GM21619 (cell line): ENCODE data around the gene NBPF20.
"Not testable (repeated sequence)": the region's sequence is repeated elsewhere in the genome, so short reads cannot be mapped to it uniquely, and the experiment has no call there.

Source experiments
- ATAC-seq: cut with Tn5 transposase; IDR thresholded peaks from one replicate; pipeline ENCODE4 v1.9.1; 2021; ENCODE audit not compliant: unreplicated experiment

Gene NBPF20, protein sequence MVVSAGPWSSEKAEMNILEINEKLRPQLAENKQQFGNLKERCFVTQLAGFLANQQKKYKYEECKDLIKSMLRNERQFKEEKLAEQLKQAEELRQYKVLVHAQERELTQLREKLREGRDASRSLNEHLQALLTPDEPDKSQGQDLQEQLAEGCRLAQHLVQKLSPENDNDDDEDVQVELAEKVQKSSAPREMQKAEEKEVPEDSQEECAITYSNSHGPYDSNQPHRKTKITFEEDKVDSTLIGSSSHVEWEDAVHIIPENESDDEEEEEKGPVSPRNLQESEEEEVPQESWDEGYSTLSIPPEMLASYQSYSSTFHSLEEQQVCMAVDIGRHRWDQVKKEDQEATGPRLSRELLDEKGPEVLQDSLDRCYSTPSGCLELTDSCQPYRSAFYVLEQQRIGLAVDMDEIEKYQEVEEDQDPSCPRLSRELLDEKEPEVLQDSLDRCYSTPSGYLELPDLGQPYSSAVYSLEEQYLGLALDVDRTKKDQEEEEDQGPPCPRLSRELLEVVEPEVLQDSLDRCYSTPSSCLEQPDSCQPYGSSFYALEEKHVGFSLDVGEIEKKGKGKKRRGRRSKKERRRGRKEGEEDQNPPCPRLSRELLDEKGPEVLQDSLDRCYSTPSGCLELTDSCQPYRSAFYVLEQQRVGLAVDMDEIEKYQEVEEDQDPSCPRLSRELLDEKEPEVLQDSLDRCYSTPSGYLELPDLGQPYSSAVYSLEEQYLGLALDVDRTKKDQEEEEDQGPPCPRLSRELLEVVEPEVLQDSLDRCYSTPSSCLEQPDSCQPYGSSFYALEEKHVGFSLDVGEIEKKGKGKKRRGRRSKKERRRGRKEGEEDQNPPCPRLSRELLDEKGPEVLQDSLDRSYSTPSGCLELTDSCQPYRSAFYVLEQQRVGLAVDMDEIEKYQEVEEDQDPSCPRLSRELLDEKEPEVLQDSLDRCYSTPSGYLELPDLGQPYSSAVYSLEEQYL (N-terminal part only)

DNA sequence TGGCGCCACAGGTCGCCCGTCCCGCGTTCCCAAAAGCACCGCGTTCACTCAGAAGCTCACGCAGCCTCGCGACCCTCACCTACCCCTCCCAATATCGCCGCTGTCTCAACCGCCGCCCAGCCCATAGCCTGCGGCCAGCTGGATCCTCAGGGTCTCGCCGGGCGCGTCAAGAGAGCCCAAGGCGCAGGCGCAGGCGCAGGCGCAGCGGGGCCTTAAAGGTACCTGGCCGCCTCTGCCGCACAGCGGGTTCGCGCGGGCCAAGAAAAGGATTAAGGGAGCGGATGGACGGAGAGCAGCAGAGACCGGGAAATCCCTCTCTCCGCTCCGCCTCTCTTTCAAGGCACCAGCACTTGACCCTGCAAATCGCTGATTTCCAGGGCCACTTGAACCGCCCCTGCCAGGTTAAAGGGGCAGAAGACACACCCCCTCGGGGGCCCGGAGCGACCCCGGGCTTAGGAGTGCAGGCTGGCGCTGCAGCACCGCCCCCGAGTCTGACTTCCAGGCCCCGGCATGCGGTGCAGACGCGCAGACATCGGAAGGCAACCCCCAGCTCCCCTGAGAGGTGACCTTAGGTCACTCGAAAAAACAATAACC is at the start of gene NBPF20:
NBPF20 (minus strand) TSS at position 168 of the 594 bp plus-strand sequence. CDS start 20,331 bp downstream, outside the sequence.
- peak; percentile 99 for ATAC-seq

DNA sequence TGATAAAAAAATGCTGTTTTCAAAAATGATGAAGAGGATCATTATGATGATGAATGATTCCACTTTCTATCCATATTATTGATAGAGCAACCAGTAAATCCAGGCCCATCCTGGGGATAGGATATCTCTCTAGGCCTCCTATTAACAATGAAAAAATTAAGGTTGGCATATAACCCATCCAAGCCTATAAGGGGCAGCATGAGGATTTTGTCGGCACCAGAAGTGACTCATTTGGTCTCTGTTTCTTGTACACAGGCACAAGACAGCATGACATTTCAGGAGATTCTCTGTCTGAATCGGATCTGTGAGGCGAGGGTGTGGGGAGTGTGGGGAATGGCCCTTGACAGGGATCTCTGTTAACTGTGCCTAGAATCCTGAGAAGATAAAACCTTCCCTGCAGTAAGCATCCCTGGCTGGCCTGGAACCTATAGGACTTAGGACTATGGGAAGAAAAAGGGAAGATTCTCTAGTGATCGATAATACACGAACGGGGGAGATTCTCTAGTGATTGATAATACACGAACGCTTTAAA is 49.5 kb upstream of the NBPF20 start:
- ATAC-seq, result not testable (repeated sequence)

DNA sequence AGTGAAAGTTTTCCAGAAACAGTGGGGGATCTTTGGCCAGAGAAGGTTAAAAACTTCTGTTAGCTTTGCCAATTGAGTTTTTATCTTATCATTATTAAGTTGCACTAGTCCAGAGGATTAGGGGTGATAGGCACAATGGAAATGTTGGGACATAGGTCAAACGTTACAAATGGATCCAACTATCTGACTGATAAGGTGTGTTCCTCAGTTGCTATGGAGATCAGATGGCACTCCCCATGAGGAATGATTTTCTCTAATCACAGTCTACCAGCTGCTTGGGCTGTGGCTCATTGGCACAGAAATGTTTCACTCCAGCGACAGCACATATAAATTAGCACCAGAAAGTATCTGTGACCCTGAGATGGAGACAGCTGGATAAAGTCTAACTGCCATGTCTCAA is 47.3 kb upstream of the NBPF20 start:
- ATAC-seq, result not testable (repeated sequence)

DNA sequence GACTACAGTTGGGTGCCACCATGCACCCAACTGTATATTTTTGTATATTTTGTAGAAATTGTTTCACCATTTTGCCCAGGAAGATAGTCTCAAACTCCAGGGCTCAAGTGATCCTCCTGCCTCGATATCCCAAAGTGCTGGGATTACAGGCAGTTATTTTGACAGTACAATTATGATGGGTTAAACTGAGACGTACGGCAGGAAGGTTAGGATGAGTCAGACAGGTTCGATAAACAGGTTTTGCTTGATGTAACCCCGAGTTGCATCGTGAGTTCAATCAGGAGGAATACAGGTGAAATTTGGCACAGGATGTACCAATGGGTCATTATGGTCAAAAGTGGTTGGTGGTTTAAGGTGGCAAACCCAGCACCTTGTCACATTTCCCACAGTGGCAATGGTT is 46.0 kb upstream of the NBPF20 start:
- not testable (repeated sequence) for ATAC-seq

DNA sequence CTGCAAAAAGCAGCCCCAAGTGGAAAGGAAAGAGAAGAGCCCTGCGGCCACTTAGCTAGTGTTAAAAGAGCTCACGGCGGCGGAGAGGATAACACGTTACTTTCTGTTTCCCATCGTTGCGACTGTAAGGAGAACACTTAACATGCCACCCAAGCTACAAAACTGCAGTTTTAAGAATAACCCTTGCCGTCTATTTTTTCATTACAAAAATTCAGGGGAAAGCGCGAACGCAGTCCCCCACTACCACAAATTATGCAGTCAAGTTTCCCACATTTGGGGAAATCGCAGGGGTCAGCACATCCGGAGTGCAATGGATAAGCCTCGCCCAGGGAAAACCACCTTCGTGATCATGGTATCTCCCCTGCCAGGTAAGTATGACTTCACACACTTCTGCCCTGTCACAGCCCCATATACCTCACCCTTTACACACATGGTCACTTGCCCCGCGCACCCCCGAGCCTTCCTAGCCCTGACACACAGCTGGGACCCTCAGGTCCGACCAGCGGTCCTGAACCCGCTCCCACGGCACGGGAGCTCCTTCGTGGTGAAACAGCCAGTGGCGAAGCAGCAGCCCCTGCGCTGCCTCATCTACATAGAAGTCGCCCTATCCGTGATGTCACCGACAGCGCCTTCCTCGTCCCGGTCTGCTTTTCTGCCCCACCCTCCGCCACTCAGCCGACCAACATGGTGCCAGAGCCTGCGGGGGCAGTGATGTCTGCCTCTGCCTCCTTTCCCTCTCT is 40.2 kb upstream of the NBPF20 start:
- ATAC-seq, result peak; percentile 91

DNA sequence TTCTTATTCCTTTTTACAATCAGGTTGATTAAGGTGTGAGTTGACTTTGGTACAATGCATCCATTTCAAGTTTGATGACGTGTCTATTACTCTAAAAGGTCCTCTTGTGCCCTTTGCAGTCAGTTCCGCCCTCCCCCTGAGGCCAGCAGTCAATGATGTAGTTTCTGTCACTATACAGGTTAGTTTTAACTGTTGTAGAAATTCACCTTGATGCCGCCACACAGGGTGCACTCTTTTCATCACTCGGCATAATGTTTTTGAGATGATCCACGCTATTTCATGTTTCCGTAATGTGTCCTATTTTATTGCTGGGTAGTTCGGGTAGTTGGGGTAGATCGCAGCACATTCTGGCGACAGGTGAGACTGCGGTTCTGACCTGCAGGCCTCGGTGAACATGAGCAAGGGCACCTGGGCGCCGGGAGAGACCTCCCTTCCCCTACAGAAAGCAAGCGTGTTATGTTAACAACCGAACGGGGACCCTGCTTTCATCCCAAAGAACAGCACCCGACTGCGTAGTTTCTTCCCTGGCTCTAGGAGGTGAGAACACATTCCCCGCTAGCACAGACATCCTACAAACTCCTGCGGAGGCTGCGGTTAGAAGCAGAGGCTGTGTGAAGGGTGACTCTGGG is 39.4 kb upstream of the NBPF20 start:
- not testable (repeated sequence) for ATAC-seq

DNA sequence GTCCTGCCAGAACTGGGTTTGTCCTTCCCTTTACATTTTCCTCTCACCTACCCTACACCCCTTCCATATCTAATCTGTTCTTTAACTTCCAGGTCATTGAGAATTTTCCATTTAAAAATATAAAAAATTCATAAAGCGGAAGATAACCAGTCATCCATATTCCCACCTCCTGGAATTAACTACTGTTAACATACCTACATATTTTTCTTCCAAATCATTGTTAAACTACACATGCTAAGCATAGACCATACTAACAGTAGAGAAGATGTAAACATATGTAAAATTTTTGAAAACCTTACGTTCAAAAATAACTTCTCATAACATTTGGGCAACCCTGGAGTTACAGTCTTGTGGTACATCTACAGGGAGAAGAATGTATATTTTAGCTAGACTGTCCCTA is 38.6 kb upstream of the NBPF20 start:
- ATAC-seq, result not testable (repeated sequence)

DNA sequence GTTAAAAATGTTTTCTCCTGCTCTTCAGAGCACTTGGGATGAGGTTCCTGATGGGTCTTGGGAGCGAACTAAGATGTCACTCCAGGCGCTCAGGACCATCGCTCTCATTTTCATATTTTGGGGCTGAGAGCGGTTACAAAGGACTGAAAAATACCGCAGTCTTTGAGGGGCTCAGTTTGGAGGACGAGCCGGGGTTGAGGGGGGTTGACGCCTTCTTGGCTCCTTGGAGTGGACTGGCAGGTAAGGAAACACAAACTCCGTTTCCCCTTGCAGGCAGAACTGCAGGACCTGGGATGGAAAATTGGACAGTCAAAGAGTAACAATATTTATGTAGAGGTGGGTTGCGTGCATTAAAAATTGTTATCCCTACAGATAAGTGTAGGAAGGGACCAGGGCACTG is 35.3 kb upstream of the NBPF20 start:
- not testable (repeated sequence) for ATAC-seq

DNA sequence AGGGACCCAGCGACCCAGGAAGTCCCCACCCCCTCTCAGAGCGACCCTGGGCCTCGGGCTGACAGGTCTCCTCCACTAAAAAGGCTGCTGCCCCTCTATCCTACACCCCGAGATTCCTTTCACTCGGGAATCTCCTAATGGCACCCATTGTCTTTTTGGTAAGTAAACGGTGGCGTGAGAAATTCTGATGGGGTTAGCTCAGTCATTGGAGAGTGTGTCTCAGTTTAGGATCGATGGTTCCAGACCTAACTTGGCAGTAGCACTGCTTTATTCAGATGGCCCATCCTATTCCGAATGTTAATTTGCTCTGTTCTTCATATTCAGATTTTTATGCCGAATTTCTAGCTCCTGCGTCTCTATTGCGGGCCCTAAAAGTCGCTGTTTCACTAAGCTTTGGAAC is 34.6 kb upstream of the NBPF20 start:
- not testable (repeated sequence) for ATAC-seq

DNA sequence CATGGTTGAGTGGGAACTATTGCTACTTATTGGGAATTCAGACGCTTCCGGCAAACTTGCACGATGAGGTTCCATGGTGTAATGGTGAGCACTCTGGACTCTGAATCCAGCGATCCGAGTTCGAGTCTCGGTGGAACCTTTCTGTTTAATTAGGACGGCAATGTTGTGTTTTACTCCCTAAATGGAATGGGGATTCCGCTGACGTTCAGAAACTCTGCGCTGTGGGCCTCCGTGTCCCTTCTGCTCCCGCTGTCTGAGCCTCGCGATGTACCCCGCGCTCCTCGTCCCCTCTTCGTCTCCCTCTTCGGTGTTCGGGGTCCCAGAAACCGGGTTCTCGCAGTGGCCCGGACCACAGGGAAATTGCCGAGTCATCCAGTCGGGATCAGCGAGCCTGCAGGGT is 34.2 kb upstream of the NBPF20 start:
- ATAC-seq, result not testable (repeated sequence)

DNA sequence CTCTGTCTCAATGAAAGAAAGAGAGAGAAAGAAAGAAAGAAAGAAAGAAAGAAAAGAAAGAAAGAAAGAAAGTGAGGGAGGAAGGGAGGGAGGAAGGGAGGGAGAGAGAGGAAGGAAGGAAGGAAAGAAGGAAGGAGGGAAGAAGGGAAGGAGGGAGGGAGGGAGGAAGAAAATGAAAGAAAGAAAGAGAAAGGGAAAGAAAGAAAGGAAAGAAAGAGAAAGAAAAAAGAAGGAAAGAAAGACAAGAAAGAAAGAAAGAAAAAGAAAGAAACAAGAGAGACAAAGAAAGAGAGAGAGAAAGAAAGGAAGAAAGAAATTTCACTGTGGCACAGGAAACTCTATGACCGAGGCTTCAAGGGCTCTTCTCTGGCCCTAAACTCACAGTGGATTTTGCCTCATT is 33.7 kb upstream of the NBPF20 start:
- not testable (repeated sequence) for ATAC-seq

DNA sequence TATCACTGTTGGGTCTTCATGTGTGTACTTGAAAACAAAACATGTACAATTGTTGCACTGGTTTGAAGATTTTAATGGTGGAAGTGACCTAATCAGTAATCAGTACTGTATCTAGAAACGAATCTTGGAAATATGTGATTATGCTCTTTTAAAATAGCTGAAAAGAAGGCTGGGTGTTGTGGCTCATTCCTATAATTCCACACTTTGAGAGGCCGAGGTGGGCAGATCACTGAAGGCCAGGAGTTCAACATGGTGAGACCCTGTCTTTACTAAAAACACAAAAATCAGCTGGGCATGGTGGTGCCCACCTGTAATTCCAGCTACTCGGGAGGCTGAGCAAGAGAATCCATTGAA is 29.4 kb upstream of the NBPF20 start:
- ATAC-seq, result not testable (repeated sequence)

DNA sequence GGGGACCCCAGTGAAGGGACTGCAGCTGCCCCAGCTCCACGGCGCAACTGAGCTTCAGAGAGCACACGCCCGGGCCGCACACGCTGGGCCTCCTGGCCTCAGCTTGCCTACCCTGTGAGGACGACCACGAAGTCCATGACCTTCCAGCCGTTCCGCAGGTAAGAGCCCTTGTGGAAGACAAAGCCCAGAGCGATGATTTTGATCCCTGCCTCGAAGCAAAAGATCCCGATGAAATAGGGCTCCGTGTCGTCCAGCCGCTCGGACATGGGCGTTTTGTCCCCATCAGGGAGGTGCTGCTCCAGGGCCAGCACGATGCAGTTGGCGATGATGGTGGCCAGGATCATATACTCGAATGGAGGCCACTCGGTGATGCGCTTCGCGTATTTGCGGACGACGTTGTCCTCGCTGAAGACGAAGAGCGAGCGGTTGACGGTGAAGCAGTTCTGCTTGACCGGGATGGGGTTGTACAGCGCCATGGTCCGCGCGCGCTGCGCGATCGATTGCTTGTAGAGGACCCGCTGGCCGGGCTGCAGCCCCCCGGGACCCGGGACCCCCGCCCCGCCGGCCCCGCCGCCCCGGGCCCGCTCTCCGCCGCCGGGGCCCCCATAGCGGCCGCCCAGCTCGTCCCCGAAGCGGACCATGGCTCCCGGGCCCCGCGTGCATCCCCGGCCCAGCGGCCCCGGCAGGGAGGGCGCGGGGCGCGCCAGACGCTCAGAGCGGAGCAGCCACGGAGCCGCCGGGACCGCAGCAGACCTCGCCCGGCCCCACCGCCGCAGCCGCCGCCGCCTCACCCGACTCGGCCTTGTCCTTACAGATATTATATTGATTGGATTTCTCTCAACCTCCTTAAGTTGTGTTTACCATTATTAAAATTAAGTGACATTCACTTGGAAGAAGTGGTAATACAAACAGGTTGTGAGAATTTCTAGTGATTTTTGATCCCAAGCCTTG is 28.7 kb upstream of the NBPF20 start:
- ATAC-seq, result not testable (repeated sequence)

DNA sequence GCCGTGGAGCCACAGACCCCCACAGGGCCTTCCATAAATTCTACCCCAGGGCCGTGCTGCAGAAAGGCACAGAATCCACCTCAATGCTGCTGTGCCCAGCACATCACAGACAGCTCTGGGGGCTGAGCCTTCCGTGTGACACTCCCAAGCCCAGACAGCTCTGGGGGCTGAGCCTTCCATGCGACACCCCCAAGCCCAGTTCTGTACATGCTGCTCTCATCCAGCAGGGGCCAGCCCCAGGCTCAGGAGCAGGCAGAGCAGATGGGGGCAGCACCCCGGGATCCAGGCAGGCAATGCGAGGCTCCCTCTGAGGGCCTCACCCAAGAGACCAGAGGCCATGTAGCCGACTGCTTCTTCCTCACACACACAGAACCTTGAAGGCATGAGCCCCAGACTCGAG is 27.1 kb upstream of the NBPF20 start:
- not testable (repeated sequence) for ATAC-seq

DNA sequence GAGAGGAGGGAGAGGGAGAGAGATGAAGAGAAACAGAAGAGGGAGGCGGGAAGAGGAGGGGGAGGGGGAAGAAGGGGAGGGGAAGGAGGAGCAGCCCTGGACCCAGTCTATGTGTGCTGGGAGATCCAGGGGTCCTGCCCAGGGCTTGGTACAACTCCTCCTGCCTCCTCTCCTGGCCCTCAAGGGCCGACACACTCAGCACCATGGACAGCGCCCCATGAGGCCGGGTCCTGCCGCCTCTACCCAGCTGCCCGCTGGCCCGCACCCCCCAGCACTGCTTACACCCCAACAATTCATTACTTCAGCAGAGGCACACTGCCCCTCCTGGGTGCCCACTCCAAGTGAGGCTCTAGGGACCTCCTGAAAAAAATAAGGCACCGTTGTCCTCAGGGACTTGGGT is 26.5 kb upstream of the NBPF20 start:
- ATAC-seq, result not testable (repeated sequence)

DNA sequence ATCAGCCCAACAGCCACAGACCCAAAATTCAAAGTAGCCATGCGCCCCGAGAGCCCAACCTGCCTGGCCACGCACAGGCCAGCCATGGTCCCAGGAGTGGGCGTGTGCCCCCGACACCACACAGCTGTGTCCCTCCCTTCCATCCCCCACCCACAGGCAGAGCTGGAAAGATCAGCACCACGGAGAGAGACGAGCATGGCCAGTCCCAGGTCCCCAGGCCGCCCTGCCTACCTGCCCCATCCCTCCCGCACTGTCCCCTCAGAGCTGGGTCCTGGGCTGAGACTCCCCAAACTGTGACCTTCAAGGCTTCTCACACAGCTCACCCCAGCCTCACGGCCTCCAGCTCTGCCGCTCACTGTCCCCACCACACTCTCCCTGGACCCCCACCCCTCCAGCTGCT is 19.8 kb upstream of the NBPF20 start:
- not testable (repeated sequence) for ATAC-seq

DNA sequence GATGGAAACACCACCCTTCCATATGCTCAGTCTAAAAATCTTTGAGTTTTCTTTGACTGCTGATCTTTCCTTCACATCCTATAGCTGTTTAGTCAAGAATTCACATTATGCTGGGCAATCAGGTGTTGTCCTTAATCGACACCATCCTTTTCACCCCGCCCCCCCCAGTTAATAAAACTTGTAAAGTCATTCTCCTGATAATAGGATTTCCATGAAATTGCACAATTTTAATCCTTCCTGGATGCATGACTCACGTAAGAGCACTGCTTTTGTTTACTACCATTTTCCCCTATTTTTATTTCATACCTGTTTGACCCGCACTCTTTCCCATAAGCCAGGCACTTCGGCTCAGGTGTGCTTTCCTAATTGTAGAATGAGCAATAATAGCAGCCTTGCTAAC is 16.9 kb upstream of the NBPF20 start:
- not testable (repeated sequence) for ATAC-seq

DNA sequence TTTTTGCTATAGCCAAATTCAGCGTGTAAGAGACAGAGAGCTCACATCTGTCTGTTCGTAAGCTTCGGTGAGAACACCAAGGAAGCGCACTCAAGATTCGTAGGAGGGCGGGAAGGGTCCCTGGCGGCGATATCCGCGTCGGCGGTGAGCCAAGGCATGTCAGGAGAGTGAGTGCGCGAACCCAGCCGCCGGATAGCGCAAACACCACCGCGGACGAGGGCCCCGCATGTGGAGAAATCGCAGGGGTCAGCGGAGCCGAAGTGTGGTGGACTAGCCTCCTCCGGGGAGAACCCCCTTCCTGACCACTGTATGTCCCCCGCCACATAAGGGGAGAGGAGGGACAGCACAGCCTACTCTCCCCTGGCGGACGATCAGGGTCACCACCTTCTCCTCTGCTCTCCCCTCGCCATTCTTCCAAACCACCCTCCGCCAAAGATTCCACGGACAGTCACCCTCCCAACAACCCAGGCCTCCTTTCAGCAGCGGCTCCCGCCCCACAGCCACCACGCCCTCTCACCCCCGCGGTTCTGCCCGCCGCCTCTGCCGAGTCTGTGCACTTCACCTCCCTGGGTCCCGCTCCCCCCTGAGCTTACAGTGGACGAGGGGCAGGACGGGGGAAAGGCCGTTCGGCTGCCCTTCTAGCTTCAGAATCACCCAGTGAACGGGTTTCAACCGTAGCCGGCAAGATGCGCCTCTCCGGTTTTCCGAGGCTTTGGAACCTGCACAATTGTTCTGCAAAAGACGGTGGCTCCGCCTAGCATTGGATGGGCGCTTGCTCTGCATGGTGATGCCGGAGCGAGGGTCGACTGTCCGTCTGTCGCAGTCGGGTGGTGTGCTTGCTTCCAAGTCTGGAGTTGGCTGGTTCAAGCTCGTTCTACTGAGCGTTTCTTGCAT is 6.2 kb upstream of the NBPF20 start:
- ATAC-seq, result not testable (repeated sequence)
